GM12891 (cell line): ENCODE measurements around the gene TNFRSF4.

Source experiments
- PAX5 ChIP-seq: IDR thresholded peaks from 2 replicates; pipeline ENCODE4 v1.6.1; 2011; ENCODE audit warnings: low read length, moderate library complexity, mild to moderate bottlenecking; ENCODE audit not compliant: insufficient read depth, severe bottlenecking
- POLR2A ChIP-seq: IDR thresholded peaks from 2 replicates; pipeline ENCODE4 v1.6.1; 2011; ENCODE audit warnings: low read depth, low read length, control low read depth
- SPI1 ChIP-seq: IDR thresholded peaks from 2 replicates; pipeline ENCODE4 v1.6.1; 2011; ENCODE audit warnings: low read depth, low read length, control low read depth
- TAF1 ChIP-seq: IDR thresholded peaks from 2 replicates; pipeline ENCODE4 v1.6.1; 2011; ENCODE audit warnings: low read depth, low read length, control low read depth

DNA sequence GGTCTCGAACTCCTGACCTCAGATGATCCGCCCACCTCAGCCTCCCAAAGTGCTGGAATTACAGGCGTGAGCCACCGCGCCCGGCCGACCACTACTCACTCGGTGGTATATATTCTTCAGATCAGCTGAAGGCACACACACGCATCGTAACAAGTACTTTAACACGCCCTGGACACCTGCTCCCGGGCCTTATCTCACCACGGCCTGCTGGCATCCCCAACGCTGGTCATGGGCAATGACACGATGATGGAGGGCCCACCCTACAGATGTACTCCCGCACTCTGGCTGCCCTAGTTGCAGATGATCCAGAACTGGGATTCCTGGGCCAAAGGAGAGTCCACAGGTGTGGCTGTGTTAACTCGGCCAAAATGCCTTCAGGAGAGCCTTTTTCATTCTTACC is 48.1 kb upstream of the TNFRSF4 start:
- TF ChIP-seq POLR2A (no peak), TAF1 (no peak), SPI1 (no peak), PAX5 (no peak)
